ENCODE measurements around the gene PKN2. TPM values are rescaled to one million over a fixed set of nuclear protein-coding genes. Genes with fewer than 3 reads are reported as not detected.
"Not testable (repeated sequence)": the region's sequence is repeated elsewhere in the genome, so short reads cannot be mapped to it uniquely, and the experiment has no call there.

Gene PKN2
- total RNA-seq, 1 donor from 2014 or later = 51.4 TPM

GRCh38 chr1:88700425-88701013, 16.4 kb downstream of the PKN2 start:
- intact Hi-C loops (cut with DNase I) = no loop called here
- ATAC-seq (peak in 1 of 2 donors; percentile 43), DNase-seq (no peak)
- Histone ChIP-seq H3K4me1 (peaks cover 35% of the 10 kb centered on the region), H3K27me3 (ENCODE audit: low read depth) (no peaks in the 10 kb centered on the region), H3K27ac (peak overlapping the region; percentile 59), H3K4me3 (no peak overlapping the region), H3K36me3 (no peaks in the 10 kb centered on the region), H3K9me3 (no peaks in the 10 kb centered on the region)
- no peak for TF ChIP-seq CTCF (IDR thresholded peaks at IDR 0.05)

- Histone ChIP-seq H3K27ac (peak overlapping the region; percentile 59), H3K36me3 (no peaks in the 10 kb centered on the region), H3K27me3 (ENCODE audit: low read depth) (no peaks in the 10 kb centered on the region), H3K4me1 (peaks cover 35% of the 10 kb centered on the region), H3K4me3 (no peak overlapping the region), H3K9me3 (no peaks in the 10 kb centered on the region)
- no peak for DNase-seq
- no peak for TF ChIP-seq CTCF (IDR thresholded peaks at IDR 0.05)
- intact Hi-C loops (cut with DNase I) = no loop called here
- peak; percentile 86 to 88 for ATAC-seq
These were observed 17.2 kb downstream of the PKN2 start for GRCh38 chr1:88701275-88701674.

- Histone ChIP-seq H3K27ac (peak overlapping the region; percentile 59), H3K4me1 (peaks cover 35% of the 10 kb centered on the region)
- H3K36me3 ChIP-seq; H3K27me3 ChIP-seq (ENCODE audit: low read depth); H3K4me3 ChIP-seq; intact Hi-C loops (cut with DNase I); H3K9me3 ChIP-seq: not testable (repeated sequence)
- DNase-seq (peak; percentile 77), ATAC-seq (peak; percentile 54 to 63)
These were observed 17.7 kb downstream of the PKN2 start for GRCh38 chr1:88701793-88702192.

GRCh38 chr1:88708011-88708410, 23.9 kb downstream of the PKN2 start:
- no peak for ATAC-seq
- intact Hi-C loops (cut with DNase I) = no loop called here
- Histone ChIP-seq H3K4me3 (no peak overlapping the region), H3K27me3 (ENCODE audit: low read depth) (no peaks in the 10 kb centered on the region), H3K9me3 (no peaks in the 10 kb centered on the region), H3K27ac (no peak overlapping the region), H3K36me3 (peaks cover 3% of the 10 kb centered on the region), H3K4me1 (no peaks in the 10 kb centered on the region)
- TF ChIP-seq CTCF (IDR thresholded peaks at IDR 0.05) = no peak
- DNase-seq = no peak

GRCh38 chr1:88712907-88713306, 28.8 kb downstream of the PKN2 start:
- H3K4me3 ChIP-seq; ATAC-seq; intact Hi-C loops (cut with DNase I); H3K27ac ChIP-seq; DNase-seq; H3K36me3 ChIP-seq; H3K27me3 ChIP-seq (ENCODE audit: low read depth); H3K9me3 ChIP-seq; H3K4me1 ChIP-seq: not testable (repeated sequence)

GRCh38 chr1:88716571-88716970, 32.5 kb downstream of the PKN2 start:
- H3K9me3 ChIP-seq; H3K36me3 ChIP-seq; intact Hi-C loops (cut with DNase I); DNase-seq; ATAC-seq; H3K27ac ChIP-seq; H3K4me1 ChIP-seq; H3K27me3 ChIP-seq (ENCODE audit: low read depth); H3K4me3 ChIP-seq: not testable (repeated sequence)

- no peak overlapping the region for H3K27ac ChIP-seq
- ATAC-seq = no peak
- no peak overlapping the region for H3K4me3 ChIP-seq
- intact Hi-C loops (cut with DNase I) = no loop called here
- peaks cover 10% of the 10 kb centered on the region for H3K4me1 ChIP-seq
- no peaks in the 10 kb centered on the region for H3K9me3 ChIP-seq
- H3K27me3 ChIP-seq (ENCODE audit: low read depth) = no peaks in the 10 kb centered on the region
- no peak for TF ChIP-seq CTCF (IDR thresholded peaks at IDR 0.05)
- no peaks in the 10 kb centered on the region for H3K36me3 ChIP-seq
- no peak for DNase-seq
These were observed 38.4 kb downstream of the PKN2 start for GRCh38 chr1:88722492-88722891.
